Measurements from ENCODE around the gene IL12B. TPM values are rescaled to one million over a fixed set of nuclear protein-coding genes. Genes with fewer than 3 reads are reported as not detected.
A peak's percentile ranks its signal among the peaks of the same experiment; 100 is the strongest.

IL12B gene
- total RNA-seq, 4 donors from 2014 or later = 0.17 TPM; not detected in 3

GRCh38 chr5:159294921-159295320, 35.4 kb downstream of the IL12B start:
- H3K27ac ChIP-seq (replicated peaks in 1 of 4) = no peak overlapping the region
- DNase-seq (ENCODE audit: extremely low spot score) = no peak
- H3K36me3 ChIP-seq = no peaks in the 10 kb centered on the region
- 97% methylated on average over 4 of the region's 5 CpGs for WGBS
- TF ChIP-seq, protein P1, sequence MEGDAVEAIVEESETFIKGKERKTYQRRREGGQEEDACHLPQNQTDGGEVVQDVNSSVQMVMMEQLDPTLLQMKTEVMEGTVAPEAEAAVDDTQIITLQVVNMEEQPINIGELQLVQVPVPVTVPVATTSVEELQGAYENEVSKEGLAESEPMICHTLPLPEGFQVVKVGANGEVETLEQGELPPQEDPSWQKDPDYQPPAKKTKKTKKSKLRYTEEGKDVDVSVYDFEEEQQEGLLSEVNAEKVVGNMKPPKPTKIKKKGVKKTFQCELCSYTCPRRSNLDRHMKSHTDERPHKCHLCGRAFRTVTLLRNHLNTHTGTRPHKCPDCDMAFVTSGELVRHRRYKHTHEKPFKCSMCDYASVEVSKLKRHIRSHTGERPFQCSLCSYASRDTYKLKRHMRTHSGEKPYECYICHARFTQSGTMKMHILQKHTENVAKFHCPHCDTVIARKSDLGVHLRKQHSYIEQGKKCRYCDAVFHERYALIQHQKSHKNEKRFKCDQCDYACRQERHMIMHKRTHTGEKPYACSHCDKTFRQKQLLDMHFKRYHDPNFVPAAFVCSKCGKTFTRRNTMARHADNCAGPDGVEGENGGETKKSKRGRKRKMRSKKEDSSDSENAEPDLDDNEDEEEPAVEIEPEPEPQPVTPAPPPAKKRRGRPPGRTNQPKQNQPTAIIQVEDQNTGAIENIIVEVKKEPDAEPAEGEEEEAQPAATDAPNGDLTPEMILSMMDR (IDR thresholded peaks at IDR 0.05) = no peak
- TF ChIP-seq POLR2AphosphoS5 (IDR thresholded peaks at IDR 0.05) (no peak), POLR2A (IDR thresholded peaks at IDR 0.05; ENCODE audit: low read depth) (no peak), EP300 (IDR thresholded peaks at IDR 0.05) (no peak)
- no peaks in the 10 kb centered on the region for H3K27me3 ChIP-seq
- intact Hi-C loops (cut with DNase I) = no loop called here
- peaks cover 0 to 17% (median 7%) of the 10 kb centered on the region in 4 donors for H3K9me3 ChIP-seq
- H3K4me3 ChIP-seq = no peak overlapping the region
- no peaks in the 10 kb centered on the region for H3K4me1 ChIP-seq

DNA sequence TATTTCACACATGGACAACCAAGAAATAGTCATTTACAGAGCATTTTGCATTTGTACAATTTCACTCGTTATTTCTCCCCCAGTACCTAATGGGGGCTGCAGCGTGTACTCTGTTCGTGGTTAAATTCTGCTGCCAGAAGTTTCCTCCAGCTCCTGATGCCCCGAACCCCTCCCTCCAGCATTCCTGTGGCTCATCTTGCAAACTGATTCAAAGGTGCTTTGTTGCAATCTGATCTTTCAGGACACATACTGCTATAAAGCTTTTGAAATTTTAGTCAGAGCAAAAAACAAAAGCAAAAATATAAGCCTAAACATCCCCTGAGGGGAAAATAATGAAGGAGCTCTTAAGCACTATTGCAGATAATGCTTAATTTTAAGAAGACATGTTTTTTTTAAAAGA, 39.5 kb downstream of the IL12B start:
- WGBS = 84% methylated on average over 4 of the region's 4 CpGs
- H3K4me3 ChIP-seq = no peak overlapping the region
- H3K4me1 ChIP-seq = no peaks in the 10 kb centered on the region
- H3K27me3 ChIP-seq = no peaks in the 10 kb centered on the region
- no peak overlapping the region for H3K27ac ChIP-seq (replicated peaks in 1 of 4)
- H3K9me3 ChIP-seq = no peaks in the 10 kb centered on the region
- peaks cover 0 to 2% (median under 1%) of the 10 kb centered on the region in 4 donors for H3K36me3 ChIP-seq
- intact Hi-C loops (cut with DNase I) = no loop called here
- TF ChIP-seq, protein P1 (IDR thresholded peaks at IDR 0.05) = no peak
- TF ChIP-seq POLR2AphosphoS5 (IDR thresholded peaks at IDR 0.05) (no peak), POLR2A (IDR thresholded peaks at IDR 0.05; ENCODE audit: low read depth) (no peak), EP300 (IDR thresholded peaks at IDR 0.05) (no peak)
- DNase-seq (ENCODE audit: extremely low spot score) = no peak

- no peak overlapping the region for H3K4me3 ChIP-seq
- H3K27ac ChIP-seq (replicated peaks in 1 of 4) = no peak overlapping the region
- no peaks in the 10 kb centered on the region for H3K9me3 ChIP-seq
- DNase-seq (ENCODE audit: extremely low spot score) = no peak
- intact Hi-C loops (cut with DNase I) = no loop called here
- TF ChIP-seq, protein P1 (IDR thresholded peaks at IDR 0.05) = peak in 2 of 3 experiments; percentile 20 to 35
- no peak for TF ChIP-seq POLR2AphosphoS5 (IDR thresholded peaks at IDR 0.05)
- no peaks in the 10 kb centered on the region for H3K27me3 ChIP-seq
- H3K36me3 ChIP-seq = peaks cover 8 to 28% (median 20%) of the 10 kb centered on the region in 4 donors
- 58% methylated on average over 8 of the region's 8 CpGs for WGBS
- no peaks in the 10 kb centered on the region for H3K4me1 ChIP-seq
These were observed 43.8 kb downstream of the IL12B start for GRCh38 chr5:159286420-159287035.

DNA sequence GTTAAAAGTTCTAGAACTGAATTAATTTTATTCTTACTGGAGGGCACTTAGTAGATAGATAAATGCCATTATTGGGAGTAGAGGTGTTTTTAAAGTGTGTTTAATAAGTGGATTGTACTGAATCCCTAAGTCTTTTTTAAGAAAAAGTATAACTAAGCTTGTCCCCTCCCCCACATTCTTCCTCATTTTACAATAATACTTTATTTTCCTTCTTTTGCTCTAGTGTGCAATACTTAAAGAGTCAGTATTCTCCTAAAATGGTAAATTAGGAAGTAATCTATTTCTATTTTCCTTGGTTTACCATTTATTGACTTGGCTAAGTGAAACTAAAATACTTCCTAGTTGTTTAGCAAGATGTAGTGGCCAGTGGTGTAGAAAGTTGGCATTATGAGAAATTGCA, 55.6 kb downstream of the IL12B start:
- intact Hi-C loops (cut with DNase I) = no loop called here
- Histone ChIP-seq H3K27me3 (no peaks in the 10 kb centered on the region), H3K27ac (replicated peaks in 1 of 4) (no peak overlapping the region), H3K9me3 (no peaks in the 10 kb centered on the region), H3K4me1 (no peaks in the 10 kb centered on the region), H3K36me3 (peaks cover 20 to 79% (median 57%) of the 10 kb centered on the region in 4 donors), H3K4me3 (no peak overlapping the region)
- TF ChIP-seq, protein P1 (IDR thresholded peaks at IDR 0.05) = no peak
- no peak for TF ChIP-seq POLR2A (IDR thresholded peaks at IDR 0.05; ENCODE audit: low read depth)
- no peak for TF ChIP-seq EP300 (IDR thresholded peaks at IDR 0.05)
- TF ChIP-seq POLR2AphosphoS5 (IDR thresholded peaks at IDR 0.05) = no peak
- DNase-seq (ENCODE audit: extremely low spot score) = no peak

- Histone ChIP-seq H3K27ac (replicated peaks in 1 of 4) (no peak overlapping the region), H3K36me3 (peaks cover 14 to 79% (median 53%) of the 10 kb centered on the region in 4 donors)
- intact Hi-C loops (cut with DNase I) = no loop called here
These were observed 56.4 kb downstream of the IL12B start for GRCh38 chr5:159273923-159274322.

More at GRCh38 chr5:159273923-159274322, 56.4 kb downstream of the IL12B start:
- H3K9me3 ChIP-seq = no peaks in the 10 kb centered on the region
- H3K4me1 ChIP-seq = no peaks in the 10 kb centered on the region
- H3K27me3 ChIP-seq = no peaks in the 10 kb centered on the region
- no peak for TF ChIP-seq POLR2AphosphoS5 (IDR thresholded peaks at IDR 0.05)
- TF ChIP-seq EP300 (IDR thresholded peaks at IDR 0.05) = no peak
- TF ChIP-seq, protein P1 (IDR thresholded peaks at IDR 0.05) = no peak
- no peak for TF ChIP-seq POLR2A (IDR thresholded peaks at IDR 0.05; ENCODE audit: low read depth)
- no peak for DNase-seq (ENCODE audit: extremely low spot score)
- H3K4me3 ChIP-seq = no peak overlapping the region
